ENCODE results near the gene LYG2. TPM values are rescaled to one million over a fixed set of nuclear protein-coding genes. Genes with fewer than 3 reads are reported as not detected.
"Not testable (repeated sequence)": the region's sequence is repeated elsewhere in the genome, so short reads cannot be mapped to it uniquely, and the experiment has no call there.

The LYG2 gene
- polyA plus RNA-seq, 2 donors = not detected

GRCh38 chr2:99261242-99261641 lies 5.8 kb upstream of the LYG2 start:
- 54 to 62% methylated on average over 4 of the region's 4 CpGs for WGBS, 2 donors
- H3K36me3 ChIP-seq (ENCODE audit: control insufficient read depth in 2 of 2, insufficient read depth in 2 of 2, low read length in 1 of 2) = no peaks in the 10 kb centered on the region
- H3K9me3 ChIP-seq (ENCODE audit: control insufficient read depth in 2 of 2, insufficient read depth in 1 of 2, low read depth in 1 of 2, low read length in 1 of 2) = no peaks in the 10 kb centered on the region
- no peaks in the 10 kb centered on the region for H3K27me3 ChIP-seq (ENCODE audit: control insufficient read depth in 1 of 2, insufficient read depth in 2 of 2, low read length in 2 of 2)
- no peak overlapping the region for H3K27ac ChIP-seq (ENCODE audit: low read depth in 2 of 2, low read length in 1 of 2)
- H3K4me1 ChIP-seq (ENCODE audit: control insufficient read depth in 2 of 2, insufficient read depth in 2 of 2, low read length in 1 of 2) = peaks cover 0 to 1% of the 10 kb centered on the region in 2 donors
- no peak overlapping the region for H3K4me3 ChIP-seq (ENCODE audit: low read depth in 1 of 2, low read length in 2 of 2)

GRCh38 chr2:99260184-99260583 lies 4.7 kb upstream of the LYG2 start:
- no peaks in the 10 kb centered on the region for H3K27me3 ChIP-seq (ENCODE audit: control insufficient read depth in 1 of 2, insufficient read depth in 2 of 2, low read length in 2 of 2)
- H3K4me1 ChIP-seq (ENCODE audit: control insufficient read depth in 2 of 2, insufficient read depth in 2 of 2, low read length in 1 of 2) = peaks cover 0 to 6% of the 10 kb centered on the region in 2 donors
- WGBS, 2 donors = 93 to 96% methylated on average over 2 of the region's 2 CpGs
- H3K4me3 ChIP-seq (ENCODE audit: low read depth in 1 of 2, low read length in 2 of 2) = no peak overlapping the region
- H3K27ac ChIP-seq (ENCODE audit: low read depth in 2 of 2, low read length in 1 of 2) = no peak overlapping the region
- H3K36me3 ChIP-seq (ENCODE audit: control insufficient read depth in 2 of 2, insufficient read depth in 2 of 2, low read length in 1 of 2) = no peaks in the 10 kb centered on the region
- H3K9me3 ChIP-seq (ENCODE audit: control insufficient read depth in 2 of 2, insufficient read depth in 1 of 2, low read depth in 1 of 2, low read length in 1 of 2) = no peaks in the 10 kb centered on the region

GRCh38 chr2:99259465-99259864 lies 4.0 kb upstream of the LYG2 start:
- Histone ChIP-seq H3K4me1 (ENCODE audit: control insufficient read depth in 2 of 2, insufficient read depth in 2 of 2, low read length in 1 of 2) (peaks cover 0 to 6% of the 10 kb centered on the region in 2 donors), H3K4me3 (ENCODE audit: low read depth in 1 of 2, low read length in 2 of 2) (no peak overlapping the region), H3K27ac (ENCODE audit: low read depth in 2 of 2, low read length in 1 of 2) (no peak overlapping the region), H3K36me3 (ENCODE audit: control insufficient read depth in 2 of 2, insufficient read depth in 2 of 2, low read length in 1 of 2) (no peaks in the 10 kb centered on the region), H3K27me3 (ENCODE audit: control insufficient read depth in 1 of 2, insufficient read depth in 2 of 2, low read length in 2 of 2) (no peaks in the 10 kb centered on the region), H3K9me3 (ENCODE audit: control insufficient read depth in 2 of 2, insufficient read depth in 1 of 2, low read depth in 1 of 2, low read length in 1 of 2) (no peaks in the 10 kb centered on the region)
- 79 to 83% methylated on average over 4 of the region's 4 CpGs for WGBS, 2 donors

- Histone ChIP-seq H3K27me3 (ENCODE audit: control insufficient read depth in 1 of 2, insufficient read depth in 2 of 2, low read length in 2 of 2) (no peaks in the 10 kb centered on the region), H3K4me3 (ENCODE audit: low read depth in 1 of 2, low read length in 2 of 2) (no peak overlapping the region), H3K36me3 (ENCODE audit: control insufficient read depth in 2 of 2, insufficient read depth in 2 of 2, low read length in 1 of 2) (no peaks in the 10 kb centered on the region), H3K4me1 (ENCODE audit: control insufficient read depth in 2 of 2, insufficient read depth in 2 of 2, low read length in 1 of 2) (peaks cover 0 to 6% of the 10 kb centered on the region in 2 donors), H3K9me3 (ENCODE audit: control insufficient read depth in 2 of 2, insufficient read depth in 1 of 2, low read depth in 1 of 2, low read length in 1 of 2) (no peaks in the 10 kb centered on the region), H3K27ac (ENCODE audit: low read depth in 2 of 2, low read length in 1 of 2) (no peak overlapping the region)
- 90 to 92% methylated on average over 2 of the region's 2 CpGs for WGBS, 2 donors
Observed at GRCh38 chr2:99256677-99257076, 1.2 kb upstream of the LYG2 start.

- Histone ChIP-seq H3K4me3 (ENCODE audit: low read depth in 1 of 2, low read length in 2 of 2) (no peak overlapping the region), H3K36me3 (ENCODE audit: control insufficient read depth in 2 of 2, insufficient read depth in 2 of 2, low read length in 1 of 2) (peaks cover 0 to 2% of the 10 kb centered on the region in 2 donors), H3K4me1 (ENCODE audit: control insufficient read depth in 2 of 2, insufficient read depth in 2 of 2, low read length in 1 of 2) (no peaks in the 10 kb centered on the region), H3K27me3 (ENCODE audit: control insufficient read depth in 1 of 2, insufficient read depth in 2 of 2, low read length in 2 of 2) (no peaks in the 10 kb centered on the region), H3K9me3 (ENCODE audit: control insufficient read depth in 2 of 2, insufficient read depth in 1 of 2, low read depth in 1 of 2, low read length in 1 of 2) (no peaks in the 10 kb centered on the region), H3K27ac (ENCODE audit: low read depth in 2 of 2, low read length in 1 of 2) (no peak overlapping the region)
- WGBS, 2 donors = 85 to 86% methylated on average over 2 of the region's 2 CpGs
Observed at GRCh38 chr2:99249951-99250350, 5.5 kb downstream of the LYG2 start.

DNA sequence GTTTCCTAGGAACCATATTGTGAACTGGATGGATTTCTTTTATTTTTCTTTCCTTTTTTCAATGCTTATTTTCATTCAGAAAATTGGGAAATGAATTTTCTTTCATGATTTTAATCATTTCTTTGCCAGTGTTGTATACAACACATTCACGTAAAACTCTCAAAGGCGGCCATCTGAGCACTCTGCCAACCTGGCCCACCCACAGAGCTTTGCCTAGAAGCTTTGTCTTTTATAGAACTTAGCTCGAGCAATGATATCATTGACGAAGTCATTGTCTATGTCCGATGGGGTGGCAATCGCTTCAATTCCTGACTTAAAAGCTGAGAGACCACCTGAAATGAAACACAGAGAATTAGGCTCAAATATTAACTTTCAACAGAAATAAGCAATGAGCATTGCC lies 13.3 kb downstream of the LYG2 start:
- Histone ChIP-seq H3K4me1 (ENCODE audit: control insufficient read depth in 2 of 2, insufficient read depth in 2 of 2, low read length in 1 of 2) (no peaks in the 10 kb centered on the region), H3K9me3 (ENCODE audit: control insufficient read depth in 2 of 2, insufficient read depth in 1 of 2, low read depth in 1 of 2, low read length in 1 of 2) (no peaks in the 10 kb centered on the region), H3K4me3 (ENCODE audit: low read depth in 1 of 2, low read length in 2 of 2) (no peak overlapping the region), H3K27ac (ENCODE audit: low read depth in 2 of 2, low read length in 1 of 2) (no peak overlapping the region), H3K36me3 (ENCODE audit: control insufficient read depth in 2 of 2, insufficient read depth in 2 of 2, low read length in 1 of 2) (peaks cover 0 to 2% of the 10 kb centered on the region in 2 donors), H3K27me3 (ENCODE audit: control insufficient read depth in 1 of 2, insufficient read depth in 2 of 2, low read length in 2 of 2) (no peaks in the 10 kb centered on the region)
- WGBS, 2 donors = 80 to 89% methylated on average over 6 of the region's 6 CpGs

- H3K27me3 ChIP-seq (ENCODE audit: control insufficient read depth in 1 of 2, insufficient read depth in 2 of 2, low read length in 2 of 2) = no peaks in the 10 kb centered on the region
Observed at GRCh38 chr2:99240431-99240830, 15.0 kb downstream of the LYG2 start.

DNA sequence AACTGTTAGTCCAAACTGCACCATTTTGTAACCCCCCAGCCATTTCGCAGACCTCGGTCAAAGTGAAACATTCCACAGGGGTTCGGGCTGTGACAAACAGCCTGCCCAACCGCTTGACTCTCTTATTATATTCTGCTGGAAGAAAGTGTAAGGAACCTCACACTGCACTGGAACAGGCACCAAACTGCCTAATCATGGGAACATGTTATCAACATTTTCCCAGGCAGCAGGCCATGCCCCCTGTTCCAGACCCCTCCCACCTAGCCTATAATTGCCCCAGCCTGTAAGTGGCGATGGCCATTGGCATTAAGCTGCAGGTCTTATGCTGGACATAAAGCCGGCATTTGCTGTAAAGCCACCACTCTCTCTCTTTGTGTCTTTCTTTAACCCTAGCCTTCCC lies 16.9 kb downstream of the LYG2 start:
- no peaks in the 10 kb centered on the region for H3K9me3 ChIP-seq (ENCODE audit: control insufficient read depth in 2 of 2, insufficient read depth in 1 of 2, low read depth in 1 of 2, low read length in 1 of 2)
- no peak overlapping the region for H3K4me3 ChIP-seq (ENCODE audit: low read depth in 1 of 2, low read length in 2 of 2)
- no peak overlapping the region for H3K27ac ChIP-seq (ENCODE audit: low read depth in 2 of 2, low read length in 1 of 2)
- whole genome bisulfite sequencing, 2 donors = 93 to 94% methylated on average over 6 of the region's 6 CpGs
- no peaks in the 10 kb centered on the region for H3K36me3 ChIP-seq (ENCODE audit: control insufficient read depth in 2 of 2, insufficient read depth in 2 of 2, low read length in 1 of 2)
- no peaks in the 10 kb centered on the region for H3K4me1 ChIP-seq (ENCODE audit: control insufficient read depth in 2 of 2, insufficient read depth in 2 of 2, low read length in 1 of 2)
- no peaks in the 10 kb centered on the region for H3K27me3 ChIP-seq (ENCODE audit: control insufficient read depth in 1 of 2, insufficient read depth in 2 of 2, low read length in 2 of 2)

More at GRCh38 chr2:99240431-99240830, 15.0 kb downstream of the LYG2 start:
- no peaks in the 10 kb centered on the region for H3K36me3 ChIP-seq (ENCODE audit: control insufficient read depth in 2 of 2, insufficient read depth in 2 of 2, low read length in 1 of 2)
- H3K9me3 ChIP-seq (ENCODE audit: control insufficient read depth in 2 of 2, insufficient read depth in 1 of 2, low read depth in 1 of 2, low read length in 1 of 2) = no peaks in the 10 kb centered on the region
- 89 to 92% methylated on average over 6 of the region's 6 CpGs for WGBS, 2 donors
- H3K27ac ChIP-seq (ENCODE audit: low read depth in 2 of 2, low read length in 1 of 2) = no peak overlapping the region
- H3K4me1 ChIP-seq (ENCODE audit: control insufficient read depth in 2 of 2, insufficient read depth in 2 of 2, low read length in 1 of 2) = no peaks in the 10 kb centered on the region
- H3K4me3 ChIP-seq (ENCODE audit: low read depth in 1 of 2, low read length in 2 of 2) = no peak overlapping the region

DNA sequence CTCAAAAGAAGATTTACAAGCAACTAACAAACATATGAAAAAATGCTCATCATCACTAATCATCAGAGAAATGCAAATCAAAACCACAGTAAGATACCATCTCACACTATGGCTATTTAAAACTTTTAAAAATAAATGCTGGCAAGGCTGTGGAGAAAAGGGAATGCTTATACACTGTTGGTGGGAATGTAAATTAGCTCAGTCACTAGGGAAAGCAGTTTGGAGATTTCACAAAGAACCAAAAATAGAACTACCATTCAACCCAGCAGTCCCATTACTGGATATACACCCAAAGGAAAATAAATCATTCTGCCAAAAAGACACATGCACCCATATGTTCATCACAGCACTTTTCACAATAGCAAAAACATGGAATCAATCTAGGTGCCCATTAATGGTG lies 22.3 kb downstream of the LYG2 start:
- H3K9me3 ChIP-seq (ENCODE audit: control insufficient read depth in 2 of 2, insufficient read depth in 1 of 2, low read depth in 1 of 2, low read length in 1 of 2); H3K36me3 ChIP-seq (ENCODE audit: control insufficient read depth in 2 of 2, insufficient read depth in 2 of 2, low read length in 1 of 2); H3K27ac ChIP-seq (ENCODE audit: low read depth in 2 of 2, low read length in 1 of 2); H3K27me3 ChIP-seq (ENCODE audit: control insufficient read depth in 1 of 2, insufficient read depth in 2 of 2, low read length in 2 of 2); H3K4me1 ChIP-seq (ENCODE audit: control insufficient read depth in 2 of 2, insufficient read depth in 2 of 2, low read length in 1 of 2); H3K4me3 ChIP-seq (ENCODE audit: low read depth in 1 of 2, low read length in 2 of 2): not testable (repeated sequence)

GRCh38 chr2:99217929-99218501 lies 37.5 kb downstream of the LYG2 start:
- H3K27me3 ChIP-seq (ENCODE audit: control insufficient read depth in 1 of 2, insufficient read depth in 2 of 2, low read length in 2 of 2) = no peaks in the 10 kb centered on the region
- WGBS, 2 donors = 77 to 82% methylated on average over 4 of the region's 4 CpGs
- no peak overlapping the region for H3K27ac ChIP-seq (ENCODE audit: low read depth in 2 of 2, low read length in 1 of 2)

More at GRCh38 chr2:99217929-99218501, 37.5 kb downstream of the LYG2 start:
- H3K4me1 ChIP-seq (ENCODE audit: control insufficient read depth in 2 of 2, insufficient read depth in 2 of 2, low read length in 1 of 2) = no peaks in the 10 kb centered on the region
- H3K36me3 ChIP-seq (ENCODE audit: control insufficient read depth in 2 of 2, insufficient read depth in 2 of 2, low read length in 1 of 2) = no peaks in the 10 kb centered on the region
- no peak overlapping the region for H3K4me3 ChIP-seq (ENCODE audit: low read depth in 1 of 2, low read length in 2 of 2)
- H3K9me3 ChIP-seq (ENCODE audit: control insufficient read depth in 2 of 2, insufficient read depth in 1 of 2, low read depth in 1 of 2, low read length in 1 of 2) = no peaks in the 10 kb centered on the region
